Body of pancreas (tissue), 4 donors: ENCODE measurements around the gene TCOF1. TPM values are rescaled to one million over a fixed set of nuclear protein-coding genes. Genes with fewer than 3 reads are reported as not detected.

Source experiments
- ATAC-seq: fragments of 150-250 bp; one replicate; pipeline ENCODE4 v1.9.1; 2016
- DNase-seq, 4 donors: peaks; one replicate each; pipeline ENCODE4 v3.0.0-alpha.2; 2019
- H3K27ac ChIP-seq, 4 donors: fragments of 200-600 bp; sonication (generic); 1 replicate in 3 of 4; 2 replicates in 1 of 4; pipeline versions ENCODE4 v1.5.1 to v1.6.1; 2016 to 2019; ENCODE audit warnings: mild to moderate bottlenecking in 1 of 4, mixed read lengths in 1 of 4, moderate library complexity in 1 of 4
- H3K27me3 ChIP-seq, 2 donors: fragments of 200-600 bp; sonication (generic); one replicate each; pipeline ENCODE4 v1.6.0; 2016; ENCODE audit warnings: mild to moderate bottlenecking in 1 of 2
- H3K36me3 ChIP-seq, 2 donors: fragments of 200-600 bp; sonication (generic); replicated peaks in 1 of 2; 2 replicates each; pipeline ENCODE4 v1.5.1; 2016; ENCODE audit warnings: low read depth in 2 of 2; ENCODE audit not compliant: insufficient read depth in 1 of 2
- H3K4me1 ChIP-seq: fragments of 200-600 bp; sonication (generic); one replicate; pipeline ENCODE4 v1.6.0; 2016
- H3K4me3 ChIP-seq, 2 donors: fragments of 200-600 bp; sonication (generic); 1 replicate in 1 of 2; 2 replicates in 1 of 2; pipeline ENCODE4 v1.5.1; 2016 to 2019
- H3K9me3 ChIP-seq, 3 donors: fragments of 200-600 bp; sonication (generic); 1 replicate in 2 of 3; 2 replicates in 1 of 3; pipeline ENCODE4 v1.5.1; 2016
- CTCF ChIP-seq, 7 experiments: fragments of 450-650 bp in 4 of 7; fragments of 200-600 bp in 3 of 7; sonication (generic) in 3 of 7; IDR thresholded peaks; one replicate each; pipeline ENCODE4 v1.5.1; 2016 to 2019; ENCODE audit warnings: antibody characterized with exemption in 7 of 7
- POLR2A ChIP-seq, 3 donors: fragments of 450-650 bp; IDR thresholded peaks; one replicate each; pipeline ENCODE4 v1.6.1; 2016; ENCODE audit warnings: antibody characterized with exemption in 3 of 3, mild to moderate bottlenecking in 2 of 3
- WGBS, 2 donors: methylation state at CpG; one replicate each; pipeline ENCODE4 v1.1.5; 2017; 5-methylcytosine and 5-hydroxymethylcytosine counted together
- intact Hi-C: fragments of 100-400 bp; cut with DNase I; formaldehyde crosslinking; loops from one replicate; pipeline ENCODE4 v1.15.1; 2023
- total RNA-seq, 2 donors: library from RNA; depleted of rRNA; stranded (reverse); fragments of >200 nt; gene quantifications; one replicate each; pipeline ENCODE4 v1.1.0, GENCODE V29; 2016

TCOF1 gene
- total RNA-seq, 2 donors from 2014 or later: 18.9 to 23.4 TPM

GRCh38 chr5:150327139-150327538 is 30.4 kb upstream of the TCOF1 start:
- WGBS, 2 donors: 67 to 74% methylated on average over 3 of the region's 3 CpGs
- no peak overlapping the region for H3K4me3 ChIP-seq
- H3K36me3 ChIP-seq: no peaks in the 10 kb centered on the region
- no peaks in the 10 kb centered on the region for H3K4me1 ChIP-seq
- H3K27me3 ChIP-seq: no peaks in the 10 kb centered on the region
- no peaks in the 10 kb centered on the region for H3K9me3 ChIP-seq
- TF ChIP-seq CTCF (IDR thresholded peaks at IDR 0.05) (no peak), POLR2A (IDR thresholded peaks at IDR 0.05) (no peak)
- DNase-seq: no peak
- H3K27ac ChIP-seq: no peak overlapping the region
- intact Hi-C loops: no loop called here
- no peak for ATAC-seq

- intact Hi-C loops: no loop called here
- no peaks in the 10 kb centered on the region for H3K27me3 ChIP-seq
- WGBS, 2 donors: 78 to 100% methylated on average over 2 of the region's 2 CpGs
- H3K27ac ChIP-seq: no peak overlapping the region
- H3K36me3 ChIP-seq: no peaks in the 10 kb centered on the region
- ATAC-seq: no peak
- no peak overlapping the region for H3K4me3 ChIP-seq
- H3K9me3 ChIP-seq: no peaks in the 10 kb centered on the region
- DNase-seq: no peak
- H3K4me1 ChIP-seq: no peaks in the 10 kb centered on the region
- TF ChIP-seq POLR2A (IDR thresholded peaks at IDR 0.05) (no peak), CTCF (IDR thresholded peaks at IDR 0.05) (no peak)
Measured at GRCh38 chr5:150328515-150328914, 29.0 kb upstream of the TCOF1 start.

- Histone ChIP-seq H3K27me3 (no peaks in the 10 kb centered on the region), H3K4me3 (no peak overlapping the region), H3K36me3 (no peaks in the 10 kb centered on the region), H3K4me1 (no peaks in the 10 kb centered on the region), H3K9me3 (no peaks in the 10 kb centered on the region), H3K27ac (no peak overlapping the region)
- 40 to 64% methylated on average over 2 of the region's 2 CpGs for WGBS, 2 donors
- intact Hi-C loops: no loop called here
- DNase-seq (no peak), ATAC-seq (no peak)
- no peak for TF ChIP-seq POLR2A (IDR thresholded peaks at IDR 0.05)
- TF ChIP-seq CTCF (IDR thresholded peaks at IDR 0.05): no peak
Measured at GRCh38 chr5:150329038-150329437, 28.5 kb upstream of the TCOF1 start.

GRCh38 chr5:150329881-150330876 is 27.3 kb upstream of the TCOF1 start:
- 75 to 84% methylated on average over 15 to 17 of the region's 17 CpGs for WGBS, 2 donors
- no peak for DNase-seq

More at GRCh38 chr5:150329881-150330876, 27.3 kb upstream of the TCOF1 start:
- no peaks in the 10 kb centered on the region for H3K4me1 ChIP-seq
- H3K4me3 ChIP-seq: no peak overlapping the region
- TF ChIP-seq POLR2A (IDR thresholded peaks at IDR 0.05) (no peak), CTCF (IDR thresholded peaks at IDR 0.05) (no peak)
- no peak for ATAC-seq
- H3K9me3 ChIP-seq: no peaks in the 10 kb centered on the region
- H3K27ac ChIP-seq: no peak overlapping the region
- no peaks in the 10 kb centered on the region for H3K36me3 ChIP-seq
- no peaks in the 10 kb centered on the region for H3K27me3 ChIP-seq
- intact Hi-C loops: no loop called here
